HepG2 (cell line): ENCODE measurements around the gene C1orf21. TPM values are rescaled to one million over a fixed set of nuclear protein-coding genes. Genes with fewer than 3 reads are reported as not detected.

Experiments used
- ATAC-seq: fragments of 200-7000 bp; cut with Tn5 transposase; 3 replicates; pipeline ENCODE4 v1.9.1; 2020; ENCODE audit warnings: mild to moderate bottlenecking, moderate library complexity
- BruUV-seq: library from RNA; stranded (reverse); fragments of 400-500 nt; replicated peaks from 2 replicates; lab custom pipeline; 2021; lab: Mats Ljungman, UMichigan
- CTCF ChIA-PET: fragments of 300-600 bp; formaldehyde crosslinking; extraction: SDS; loops from one replicate; lab custom pipeline; 2021; ENCODE audit warnings: low total read pairs, inconsistent platforms, low intra/inter-chr PET ratio; lab: Yijun Ruan, JAX
- POLR2A ChIA-PET: fragments of 350-600 bp; sonication (Branson Sonifier 250); formaldehyde crosslinking; loops from one replicate; lab custom pipeline; 2020; ENCODE audit warnings: antibody characterized with exemption, inconsistent platforms; lab: Yijun Ruan, JAX
- DNase-seq: peaks from one replicate; pipeline ENCODE4 v3.0.0-alpha.2; 2015; ENCODE audit warnings: low spot score
- FAIRE-seq: peaks from 3 replicates; lab custom pipeline; 2011; peaks lifted over from hg19 to GRCh38; lab: Jason Lieb, UNC
- H2AFZ ChIP-seq: one replicate; pipeline ENCODE4 v1.6.1; 2011; ENCODE audit warnings: low read length, inconsistent platforms
- H3K27ac ChIP-seq: fragments of 300-600 bp; 3 replicates; pipeline ENCODE4 v1.8.0; 2011; ENCODE audit warnings: mixed run types, mild to moderate bottlenecking, mixed read lengths, low read length, inconsistent platforms; ENCODE audit not compliant: insufficient read depth; ENCODE audit errors: extremely low read length
- H3K27me3 ChIP-seq, 2 experiments: fragments of 200-600 bp in 1 of 2; 2 replicates in 1 of 2; 3 replicates in 1 of 2; pipeline versions ENCODE4 v1.6.0 to v1.8.0; 2011; ENCODE audit warnings: low read length in 2 of 2, mild to moderate bottlenecking in 2 of 2, moderate library complexity in 2 of 2, inconsistent platforms in 1 of 2; ENCODE audit not compliant: insufficient read depth in 2 of 2, control insufficient read depth in 1 of 2
- H3K36me3 ChIP-seq, 2 experiments: fragments of 200-600 bp in 1 of 2; replicated peaks in 1 of 2; 2 replicates in 1 of 2; 3 replicates in 1 of 2; pipeline versions ENCODE4 v1.5.1 to v1.8.0; 2011; ENCODE audit warnings: low read length in 2 of 2, inconsistent platforms in 1 of 2; ENCODE audit not compliant: insufficient read depth in 2 of 2, control insufficient read depth in 1 of 2
- H3K4me1 ChIP-seq: 2 replicates; pipeline ENCODE4 v1.5.1; 2012; ENCODE audit warnings: low read length, inconsistent platforms; ENCODE audit not compliant: insufficient read depth
- H3K4me2 ChIP-seq: 2 replicates; pipeline ENCODE4 v1.6.0; 2011; ENCODE audit warnings: low read depth, low read length, inconsistent platforms
- H3K4me3 ChIP-seq, 3 experiments: fragments of 200-600 bp in 1 of 3; sonication (generic), shearing (Covaris generic) in 1 of 3; replicated peaks in 1 of 3; 2 replicates each; pipeline ENCODE4 v1.5.1; 2011 to 2016; ENCODE audit warnings: low read length in 3 of 3, inconsistent platforms in 2 of 3, low read depth in 2 of 3, mild to moderate bottlenecking in 2 of 3, control low read depth in 1 of 3, mixed read lengths in 1 of 3; ENCODE audit not compliant: insufficient read depth in 1 of 3
- H3K79me2 ChIP-seq: one replicate; pipeline ENCODE4 v1.6.1; 2011; ENCODE audit warnings: low read length, inconsistent platforms; ENCODE audit not compliant: insufficient read depth
- H3K9ac ChIP-seq: 2 replicates; pipeline ENCODE4 v1.6.0; 2011; ENCODE audit warnings: mild to moderate bottlenecking, low read depth, low read length, inconsistent platforms; ENCODE audit not compliant: insufficient read depth
- H3K9me3 ChIP-seq: 2 replicates; pipeline ENCODE4 v1.5.1; 2012; ENCODE audit warnings: mild to moderate bottlenecking, low read length
- H4K20me1 ChIP-seq: 2 replicates; pipeline ENCODE4 v1.6.0; 2011; ENCODE audit warnings: inconsistent platforms, mild to moderate bottlenecking, low read length, moderate library complexity; ENCODE audit not compliant: insufficient read depth
- NPAS2 ChIP-seq: sonication (generic); formaldehyde crosslinking; IDR thresholded peaks from 2 replicates; pipeline ENCODE4 v1.8.0; 2022; ENCODE audit warnings: mild to moderate bottlenecking, missing genetic modification reagents, borderline replicate concordance
- ZBTB40 ChIP-seq, 2 experiments: fragments of 450-650 bp in 1 of 2; sonication (generic) in 1 of 2; formaldehyde crosslinking in 1 of 2; IDR thresholded peaks; 2 replicates each; pipeline versions ENCODE4 v1.6.1 to v1.8.0; 2016 to 2022; ENCODE audit warnings: antibody characterized with exemption in 1 of 2, mild to moderate bottlenecking in 1 of 2, missing genetic modification reagents in 1 of 2
- ZFP37 ChIP-seq: sonication (generic); formaldehyde crosslinking; IDR thresholded peaks from 2 replicates; pipeline ENCODE4 v1.4.0; 2020; ENCODE audit warnings: missing genetic modification reagents, borderline replicate concordance
- WGBS: methylation state at CpG from one replicate; pipeline ENCODE4 v1.1.6; 2017; ENCODE audit warnings: low lambda C conversion rate; 5-methylcytosine and 5-hydroxymethylcytosine counted together
- in situ Hi-C: cut with HindIII; loops from 2 replicates; pipeline ENCODE4 v1.10.0; 2017; ENCODE audit warnings: low pct_unique_long_range_greater_than_20kb; ENCODE audit not compliant: extremely low pct_ligation_motif_present
- intact Hi-C: fragments of 100-400 bp; cut with micrococcal nuclease; formaldehyde crosslinking; loops from one replicate; pipeline ENCODE4 v1.10.0; 2022; ENCODE audit not compliant: unreplicated experiment
- polyA plus RNA-seq, 8 experiments: library from polyadenylated mRNA; depleted of rRNA in 3 of 8; stranded (reverse) in 7 of 8; unstranded in 1 of 8; fragments of >200 nt; fragmentation: Illumina TruSeq in 4 of 8; extraction: Trizol in 4 of 8; gene quantifications; 2 replicates each; pipeline versions ENCODE4 v1.2.1 to v1.2.3, GENCODE V29; 2011 to 2016; ENCODE audit warnings: low read depth in 4 of 8, missing spikeins in 1 of 8, mixed read lengths in 1 of 8; ENCODE audit not compliant: insufficient read depth in 1 of 8
- total RNA-seq, 5 experiments: library from RNA; depleted of rRNA; stranded (reverse); fragments of >200 nt; fragmentation: Illumina TruSeq; extraction: Trizol; gene quantifications; 2 replicates each; pipeline ENCODE4 v1.2.3, GENCODE V29; 2016; ENCODE audit warnings: low read depth in 1 of 5
- TF ChIP-seq, protein P1 (sequence below): sonication (generic); formaldehyde crosslinking; IDR thresholded peaks from 2 replicates; pipeline ENCODE4 v1.5.0; 2020; ENCODE audit warnings: missing genetic modification reagents
- TF ChIP-seq, protein P2 (sequence below): sonication (generic); formaldehyde crosslinking; IDR thresholded peaks from 2 replicates; pipeline ENCODE4 v1.4.0; 2020; ENCODE audit warnings: missing genetic modification reagents

C1orf21 gene
- total and polyA plus RNA-seq, 2 of the 13 experiments (the other 11 are each of a cell fraction or from before 2014, with no cell fraction given): not detected

- TF ChIP-seq, protein P1, sequence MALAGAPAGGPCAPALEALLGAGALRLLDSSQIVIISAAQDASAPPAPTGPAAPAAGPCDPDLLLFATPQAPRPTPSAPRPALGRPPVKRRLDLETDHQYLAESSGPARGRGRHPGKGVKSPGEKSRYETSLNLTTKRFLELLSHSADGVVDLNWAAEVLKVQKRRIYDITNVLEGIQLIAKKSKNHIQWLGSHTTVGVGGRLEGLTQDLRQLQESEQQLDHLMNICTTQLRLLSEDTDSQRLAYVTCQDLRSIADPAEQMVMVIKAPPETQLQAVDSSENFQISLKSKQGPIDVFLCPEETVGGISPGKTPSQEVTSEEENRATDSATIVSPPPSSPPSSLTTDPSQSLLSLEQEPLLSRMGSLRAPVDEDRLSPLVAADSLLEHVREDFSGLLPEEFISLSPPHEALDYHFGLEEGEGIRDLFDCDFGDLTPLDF (CRISPR knock-in tag): no peak
- TF ChIP-seq NPAS2 (CRISPR knock-in tag): no peak
- TF ChIP-seq, all 625 proteins: peak for 0
Observed at GRCh38 chr1:184340984-184341383, 45.8 kb upstream of the C1orf21 start (continued).

- BruUV-seq: no TSS peak
- no peak for FAIRE-seq
- CTCF ChIA-PET: no interaction called here
- TF ChIP-seq, protein P2, sequence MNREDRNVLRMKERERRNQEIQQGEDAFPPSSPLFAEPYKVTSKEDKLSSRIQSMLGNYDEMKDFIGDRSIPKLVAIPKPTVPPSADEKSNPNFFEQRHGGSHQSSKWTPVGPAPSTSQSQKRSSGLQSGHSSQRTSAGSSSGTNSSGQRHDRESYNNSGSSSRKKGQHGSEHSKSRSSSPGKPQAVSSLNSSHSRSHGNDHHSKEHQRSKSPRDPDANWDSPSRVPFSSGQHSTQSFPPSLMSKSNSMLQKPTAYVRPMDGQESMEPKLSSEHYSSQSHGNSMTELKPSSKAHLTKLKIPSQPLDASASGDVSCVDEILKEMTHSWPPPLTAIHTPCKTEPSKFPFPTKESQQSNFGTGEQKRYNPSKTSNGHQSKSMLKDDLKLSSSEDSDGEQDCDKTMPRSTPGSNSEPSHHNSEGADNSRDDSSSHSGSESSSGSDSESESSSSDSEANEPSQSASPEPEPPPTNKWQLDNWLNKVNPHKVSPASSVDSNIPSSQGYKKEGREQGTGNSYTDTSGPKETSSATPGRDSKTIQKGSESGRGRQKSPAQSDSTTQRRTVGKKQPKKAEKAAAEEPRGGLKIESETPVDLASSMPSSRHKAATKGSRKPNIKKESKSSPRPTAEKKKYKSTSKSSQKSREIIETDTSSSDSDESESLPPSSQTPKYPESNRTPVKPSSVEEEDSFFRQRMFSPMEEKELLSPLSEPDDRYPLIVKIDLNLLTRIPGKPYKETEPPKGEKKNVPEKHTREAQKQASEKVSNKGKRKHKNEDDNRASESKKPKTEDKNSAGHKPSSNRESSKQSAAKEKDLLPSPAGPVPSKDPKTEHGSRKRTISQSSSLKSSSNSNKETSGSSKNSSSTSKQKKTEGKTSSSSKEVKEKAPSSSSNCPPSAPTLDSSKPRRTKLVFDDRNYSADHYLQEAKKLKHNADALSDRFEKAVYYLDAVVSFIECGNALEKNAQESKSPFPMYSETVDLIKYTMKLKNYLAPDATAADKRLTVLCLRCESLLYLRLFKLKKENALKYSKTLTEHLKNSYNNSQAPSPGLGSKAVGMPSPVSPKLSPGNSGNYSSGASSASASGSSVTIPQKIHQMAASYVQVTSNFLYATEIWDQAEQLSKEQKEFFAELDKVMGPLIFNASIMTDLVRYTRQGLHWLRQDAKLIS (CRISPR knock-in tag): no peak
- TF ChIP-seq ZBTB40 (IDR thresholded peaks at IDR 0.05) (no peak), ZBTB40 (CRISPR knock-in tag; IDR thresholded peaks at IDR 0.05) (no peak), ZFP37 (CRISPR knock-in tag) (no peak)
Observed at GRCh38 chr1:184350573-184350972, 36.3 kb upstream of the C1orf21 start.

More at GRCh38 chr1:184350573-184350972, 36.3 kb upstream of the C1orf21 start:
- no peaks in the 10 kb centered on the region for H3K9me3 ChIP-seq
- no peak overlapping the region for H2AFZ ChIP-seq
- H3K36me3 ChIP-seq: no peaks in the 10 kb centered on the region
- no peak for ATAC-seq
- intact Hi-C loops: no loop called here
- H3K4me3 ChIP-seq: no peak overlapping the region
- no peaks in the 10 kb centered on the region for H4K20me1 ChIP-seq
- POLR2A ChIA-PET: no interaction called here
- DNase-seq: no peak
- 0% methylated on average over 2 of the region's 2 CpGs for WGBS
- H3K27me3 ChIP-seq: 0 out of 5 replicates have a peak, but pooled peaks cover 0 to 3% of the 10 kb centered on the region in 2 experiments
- H3K4me1 ChIP-seq: no peaks in the 10 kb centered on the region
- in situ Hi-C loops: no loop called here
- no peak overlapping the region for H3K9ac ChIP-seq
- no peak overlapping the region for H3K27ac ChIP-seq
- no peak overlapping the region for H3K4me2 ChIP-seq
- no peaks in the 10 kb centered on the region for H3K79me2 ChIP-seq
